GM18951 (cell line): Measurements from ENCODE around the gene KLRC4.
"Not testable (repeated sequence)": the region's sequence is repeated elsewhere in the genome, so short reads cannot be mapped to it uniquely, and the experiment has no call there.

Experiments
- POLR2A ChIP-seq: IDR thresholded peaks from 4 replicates; pipeline ENCODE4 v1.6.1; 2011; ENCODE audit warnings: mild to moderate bottlenecking; ENCODE audit not compliant: insufficient read length, insufficient read depth; ENCODE audit errors: extremely low read depth
- in situ Hi-C: fragments of 300-500 bp; cut with MboI; formaldehyde crosslinking; loops from one replicate; pipeline ENCODE4 v1.12.0; 2022; ENCODE audit warnings: low sequenced_read_pairs, mixed read lengths, inconsistent platforms; ENCODE audit not compliant: unreplicated experiment

KLRC4 gene

GRCh38 chr12:10409392-10409791 is at the start of gene KLRC4:
KLRC4 (minus strand) TSS chr12:10409757; CDS start chr12:10409575, 182 bp downstream.
- in situ Hi-C loops: no loop called here
- no peak for TF ChIP-seq POLR2A

GRCh38 chr12:10457760-10458159 is 48.2 kb upstream of the KLRC4 start:
- no peak for TF ChIP-seq POLR2A
- in situ Hi-C loops: no loop called here

GRCh38 chr12:10456856-10457255 is 47.3 kb upstream of the KLRC4 start:
- no peak for TF ChIP-seq POLR2A
- in situ Hi-C loops: no loop called here

- in situ Hi-C loops: no loop called here
- no peak for TF ChIP-seq POLR2A
Observed at GRCh38 chr12:10455766-10456165, 46.2 kb upstream of the KLRC4 start.

- in situ Hi-C loops: no loop called here
Observed at GRCh38 chr12:10454531-10454930, 45.0 kb upstream of the KLRC4 start.

GRCh38 chr12:10453156-10453555 is 43.6 kb upstream of the KLRC4 start, which contains the start of gene KLRC1:
KLRC1 (minus strand) TSS chr12:10453377; CDS start chr12:10451156, 2,221 bp downstream.
- TF ChIP-seq POLR2A: no peak
- in situ Hi-C loops: no loop called here

More at GRCh38 chr12:10454531-10454930, 45.0 kb upstream of the KLRC4 start:
- TF ChIP-seq POLR2A: no peak

GRCh38 chr12:10448236-10448635 is 38.7 kb upstream of the KLRC4 start:
- in situ Hi-C loops: no loop called here
- no peak for TF ChIP-seq POLR2A

- in situ Hi-C loops: not testable (repeated sequence)
Observed at GRCh38 chr12:10446052-10446451, 36.5 kb upstream of the KLRC4 start.

GRCh38 chr12:10441144-10441543 is 31.6 kb upstream of the KLRC4 start:
- in situ Hi-C loops: not testable (repeated sequence)

GRCh38 chr12:10439608-10440274 is 30.2 kb upstream of the KLRC4 start:
- in situ Hi-C loops: not testable (repeated sequence)

GRCh38 chr12:10437601-10438000 is 28.0 kb upstream of the KLRC4 start:
- in situ Hi-C loops: not testable (repeated sequence)

GRCh38 chr12:10435816-10436215 is 26.3 kb upstream of the KLRC4 start, which contains the start of gene KLRC2:
KLRC2 (minus strand) TSS chr12:10436010; CDS start chr12:10435986, 24 bp downstream.
- in situ Hi-C loops: not testable (repeated sequence)

- in situ Hi-C loops: not testable (repeated sequence)
Observed at GRCh38 chr12:10430623-10431022, 21.1 kb upstream of the KLRC4 start.

- in situ Hi-C loops: not testable (repeated sequence)
Observed at GRCh38 chr12:10425938-10426337, 16.4 kb upstream of the KLRC4 start.

- in situ Hi-C loops: not testable (repeated sequence)
Observed at GRCh38 chr12:10424260-10424899, 14.8 kb upstream of the KLRC4 start.

- in situ Hi-C loops: not testable (repeated sequence)
Observed at GRCh38 chr12:10422159-10422558, 12.6 kb upstream of the KLRC4 start.

GRCh38 chr12:10420334-10420733 is 10.8 kb upstream of the KLRC4 start, which contains the start of gene KLRC3:
KLRC3 (minus strand) TSS chr12:10420595; CDS start chr12:10420550, 45 bp downstream.
- in situ Hi-C loops: not testable (repeated sequence)
